Erythroblast (primary cell): ENCODE results near the gene PRKAA1.

ENCODE experiments used
- GATA1 ChIP-seq: IDR thresholded peaks from 2 replicates; pipeline ENCODE4 v1.6.1; 2011; ENCODE audit warnings: low read depth, mild to moderate bottlenecking, control low read depth, low read length, moderate library complexity
- POLR2A ChIP-seq: IDR thresholded peaks from 2 replicates; pipeline ENCODE4 v1.6.1; 2011; ENCODE audit warnings: mild to moderate bottlenecking, low read length

DNA sequence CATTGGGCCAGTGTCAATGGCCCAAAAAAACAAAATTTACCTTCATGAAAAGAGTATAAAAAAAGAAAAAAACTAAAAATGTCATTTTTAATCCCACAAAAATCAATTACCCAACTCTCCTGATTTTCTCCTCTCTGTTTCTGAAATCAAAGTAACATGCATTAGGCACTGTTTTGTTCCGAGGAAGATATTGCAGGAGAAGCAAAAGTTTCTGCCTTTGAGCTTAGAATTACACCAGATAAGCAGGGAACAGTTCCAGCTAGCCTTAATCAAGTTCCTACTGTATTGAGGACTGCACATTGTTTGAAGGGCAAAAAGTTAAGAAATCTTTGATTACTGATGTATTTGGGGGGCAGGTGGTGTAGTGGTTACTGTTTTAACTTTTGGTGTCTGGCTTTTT, 1.1 kb upstream of the PRKAA1 start:
- TF ChIP-seq POLR2A (no peak), GATA1 (no peak)
